ENCODE results near the gene RAB31.

The RAB31 gene

GRCh38 chr18:9862686-9863085, 154.6 kb downstream of the RAB31 start:
- no peaks in the 10 kb centered on the region for H3K9me3 ChIP-seq (ENCODE audit: control insufficient read depth, insufficient read depth, low read depth, low read length)
- TF ChIP-seq PRDM4 (tag by site-specific recombination; IDR thresholded peaks at IDR 0.05) (no peak), KLF1 (tag by site-specific recombination; IDR thresholded peaks at IDR 0.05) (no peak), TSHZ1 (tag by site-specific recombination; IDR thresholded peaks at IDR 0.05; ENCODE audit: borderline replicate concordance) (no peak), ZNF580 (tag by site-specific recombination; IDR thresholded peaks at IDR 0.05) (no peak), ATF2 (tag by site-specific recombination; IDR thresholded peaks at IDR 0.05; ENCODE audit: low read depth) (no peak), ZFP37 (tag by site-specific recombination; IDR thresholded peaks at IDR 0.05) (no peak), ZNF202 (tag by site-specific recombination; IDR thresholded peaks at IDR 0.05; ENCODE audit: borderline replicate concordance) (no peak), ZNF169 (tag by site-specific recombination; IDR thresholded peaks at IDR 0.05) (no peak), SALL2 (tag by site-specific recombination; IDR thresholded peaks at IDR 0.05; ENCODE audit: borderline replicate concordance) (no peak), ZNF555 (tag by site-specific recombination; conservative IDR thresholded peaks at IDR 0.05) (no peak), ZNF610 (tag by site-specific recombination; IDR thresholded peaks at IDR 0.05; ENCODE audit: borderline replicate concordance) (no peak), ZNF473 (tag by site-specific recombination; IDR thresholded peaks at IDR 0.05) (no peak)
- no peaks in the 10 kb centered on the region for H3K4me1 ChIP-seq (ENCODE audit: control insufficient read depth, insufficient read depth, low read length)
- POLR2A ChIA-PET: no interaction called here
- no peak overlapping the region for H3K4me3 ChIP-seq (ENCODE audit: low read depth, low read length)
- peaks cover 0 to 28% of the 10 kb centered on the region in 2 experiments; a peak in 1 of 3 replicates for H3K36me3 ChIP-seq (ENCODE audit: control insufficient read depth in 2 of 2, insufficient read depth in 1 of 2, low read length in 2 of 2)
- CTCF ChIA-PET: interaction anchor here (0.6 kb wide), 1 partner anchor 873 kb away, joined by 3 read pairs; no protein-coding TSS in a partner anchor
- H3K27ac ChIP-seq (ENCODE audit: extremely low read depth, low read depth, low read length): no peak overlapping the region

- Histone ChIP-seq H3K27ac (ENCODE audit: extremely low read depth, low read depth, low read length) (no peak overlapping the region), H3K4me3 (ENCODE audit: low read depth, low read length) (no peak overlapping the region), H3K9me3 (ENCODE audit: control insufficient read depth, insufficient read depth, low read depth, low read length) (no peaks in the 10 kb centered on the region), H3K36me3 (ENCODE audit: control insufficient read depth in 2 of 2, insufficient read depth in 1 of 2, low read length in 2 of 2) (peaks cover 0 to 28% of the 10 kb centered on the region in 2 experiments; a peak in 1 of 3 replicates), H3K4me1 (ENCODE audit: control insufficient read depth, insufficient read depth, low read length) (no peaks in the 10 kb centered on the region)
- CTCF ChIA-PET: no interaction called here
- POLR2A ChIA-PET: no interaction called here
- TF ChIP-seq ZNF544 (tag by site-specific recombination; IDR thresholded peaks at IDR 0.05) (no peak), ZNF138 (tag by site-specific recombination; IDR thresholded peaks at IDR 0.05; ENCODE audit: borderline replicate concordance) (no peak), SP7 (tag by site-specific recombination; IDR thresholded peaks at IDR 0.05) (no peak), CTCF (tag by site-specific recombination; IDR thresholded peaks at IDR 0.05) (no peak), ELK4 (IDR thresholded peaks at IDR 0.05; ENCODE audit: borderline replicate concordance, low read depth, low read length) (no peak), ZNF521 (tag by site-specific recombination; IDR thresholded peaks at IDR 0.05) (no peak), ZNF768 (tag by site-specific recombination; IDR thresholded peaks at IDR 0.05) (no peak), GLI2 (tag by site-specific recombination; IDR thresholded peaks at IDR 0.05; ENCODE audit: borderline replicate concordance, low read depth) (no peak), KLF7 (tag by site-specific recombination; IDR thresholded peaks at IDR 0.05; ENCODE audit: borderline replicate concordance) (no peak), OSR2 (tag by site-specific recombination; IDR thresholded peaks at IDR 0.05) (no peak), ZNF629 (tag by site-specific recombination; IDR thresholded peaks at IDR 0.05) (no peak)
Observed at GRCh38 chr18:9863282-9863681, 155.2 kb downstream of the RAB31 start.
